ENCODE measurements around the gene KIAA0513.

KIAA0513 gene

GRCh38 chr16:85045641-85046471 is 18.3 kb downstream of the KIAA0513 start:
- Histone ChIP-seq H3K4me2 (ENCODE audit: insufficient read depth, low read length) (no peak overlapping the region), H3K79me2 (ENCODE audit: insufficient read depth, low read length) (no peaks in the 10 kb centered on the region), H3K9me3 (ENCODE audit: insufficient read depth, low read length, severe bottlenecking) (no peaks in the 10 kb centered on the region), H4K20me1 (ENCODE audit: insufficient read depth, low read length) (no peaks in the 10 kb centered on the region; the same call in none of the 2 replicates), H3K9ac (ENCODE audit: low read depth, low read length) (no peak overlapping the region), H3K27me3 (ENCODE audit: insufficient read depth, low read length, poor library complexity) (no peaks in the 10 kb centered on the region), H3K36me3 (ENCODE audit: insufficient read depth, low read length) (no peaks in the 10 kb centered on the region), H3K4me1 (ENCODE audit: insufficient read depth, low read length) (no peaks in the 10 kb centered on the region), H2AFZ (ENCODE audit: low read depth, low read length) (no peak overlapping the region), H3K27ac (ENCODE audit: low read length) (no peak overlapping the region), H3K4me3 (ENCODE audit: low read depth in 1 of 2, low read length in 2 of 2) (no peak overlapping the region)
- no peak for ATAC-seq (ENCODE audit: insufficient read depth, low read depth)
- DNase-seq, result no peak
- TF ChIP-seq EZH2 (IDR thresholded peaks at IDR 0.05; ENCODE audit: borderline replicate concordance, low read depth, low read length, severe bottlenecking), result no peak
- no peak for TF ChIP-seq CTCF (IDR thresholded peaks at IDR 0.05; ENCODE audit: borderline replicate concordance, extremely low read depth, low read length, poor library complexity, severe bottlenecking)

DNA sequence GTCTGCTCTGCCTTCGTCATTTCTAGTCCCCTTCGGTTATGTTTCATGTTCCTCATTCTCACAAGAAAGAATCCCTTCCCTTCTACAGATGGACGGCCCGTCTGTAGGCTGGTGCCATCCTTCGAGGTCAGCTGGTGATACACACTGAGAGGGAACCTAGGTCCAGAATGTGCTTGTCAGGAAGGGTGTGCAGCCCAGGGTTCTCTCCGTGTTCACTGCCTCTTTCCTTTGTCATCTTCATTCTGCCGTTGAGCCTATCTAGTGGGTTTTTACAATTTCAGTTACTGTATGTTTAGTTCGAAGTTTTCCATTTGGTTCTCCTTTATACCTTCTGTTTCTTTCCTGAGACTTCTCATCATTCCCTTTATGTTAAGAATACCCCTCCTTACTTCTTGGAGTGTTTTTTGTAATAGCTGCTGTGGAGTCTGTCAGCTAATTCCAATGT is 18.9 kb downstream of the KIAA0513 start:
- no peak for TF ChIP-seq EZH2 (IDR thresholded peaks at IDR 0.05; ENCODE audit: borderline replicate concordance, low read depth, low read length, severe bottlenecking)
- no peak for TF ChIP-seq CTCF (IDR thresholded peaks at IDR 0.05; ENCODE audit: borderline replicate concordance, extremely low read depth, low read length, poor library complexity, severe bottlenecking)
- no peak overlapping the region for H3K4me3 ChIP-seq (ENCODE audit: low read depth in 1 of 2, low read length in 2 of 2)
- DNase-seq (no peak), ATAC-seq (ENCODE audit: insufficient read depth, low read depth) (no peak)
- no peak overlapping the region for H2AFZ ChIP-seq (ENCODE audit: low read depth, low read length)
- no peaks in the 10 kb centered on the region for H3K36me3 ChIP-seq (ENCODE audit: insufficient read depth, low read length)
- no peaks in the 10 kb centered on the region for H3K79me2 ChIP-seq (ENCODE audit: insufficient read depth, low read length)
- no peak overlapping the region for H3K9ac ChIP-seq (ENCODE audit: low read depth, low read length)
- no peaks in the 10 kb centered on the region for H3K4me1 ChIP-seq (ENCODE audit: insufficient read depth, low read length)
- no peaks in the 10 kb centered on the region for H3K27me3 ChIP-seq (ENCODE audit: insufficient read depth, low read length, poor library complexity)
- no peak overlapping the region for H3K4me2 ChIP-seq (ENCODE audit: insufficient read depth, low read length)
- H4K20me1 ChIP-seq (ENCODE audit: insufficient read depth, low read length), result no peaks in the 10 kb centered on the region; the same call in none of the 2 replicates
- H3K9me3 ChIP-seq (ENCODE audit: insufficient read depth, low read length, severe bottlenecking), result no peaks in the 10 kb centered on the region
- H3K27ac ChIP-seq (ENCODE audit: low read length), result no peak overlapping the region

DNA sequence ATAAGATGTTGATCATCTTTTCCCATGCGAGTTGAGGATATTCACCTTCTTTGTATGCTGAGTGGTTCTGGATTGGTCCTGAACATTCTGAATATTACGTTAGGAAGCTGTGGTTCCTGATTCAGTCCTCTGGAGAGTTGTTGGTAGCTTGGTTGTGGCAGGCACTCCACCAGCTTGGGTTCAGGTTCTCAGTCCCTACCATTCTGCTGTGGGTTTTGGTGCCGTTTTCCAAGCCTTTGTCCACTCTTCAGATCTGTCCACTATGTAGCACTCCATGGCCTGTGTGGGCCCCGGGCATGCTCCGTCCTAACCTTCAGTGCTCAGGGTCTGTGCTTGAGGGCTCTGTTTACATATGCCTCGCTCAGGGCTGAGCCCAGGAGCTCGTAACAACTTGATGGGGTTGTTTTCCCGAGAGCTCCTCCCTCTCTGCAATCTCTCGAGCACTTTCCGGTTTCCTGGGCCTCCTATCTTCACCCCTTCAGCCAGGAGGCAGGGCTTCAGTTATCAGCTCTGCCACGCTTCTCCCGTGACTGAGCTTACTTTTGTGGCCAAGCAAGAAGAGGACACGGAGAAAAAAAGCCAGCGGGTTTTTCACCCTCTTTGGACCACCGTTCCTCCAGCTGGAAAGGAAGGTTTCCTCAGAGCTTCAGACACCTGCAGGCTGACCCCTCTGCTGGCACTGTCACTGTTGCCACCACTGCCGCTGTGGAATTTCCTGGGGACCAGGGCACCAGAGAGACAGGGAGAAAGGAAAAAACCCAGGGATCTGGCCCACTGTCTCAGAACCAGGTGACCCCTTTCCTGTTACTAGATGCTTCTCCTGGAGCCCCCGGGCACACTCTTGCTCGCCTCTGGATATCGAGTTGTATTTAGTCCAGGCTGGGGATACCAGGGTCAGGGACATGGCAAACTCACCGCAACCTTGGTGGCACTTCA is 19.6 kb downstream of the KIAA0513 start:
- H3K4me3 ChIP-seq (ENCODE audit: low read depth in 1 of 2, low read length in 2 of 2), result no peak overlapping the region
- no peak overlapping the region for H3K4me2 ChIP-seq (ENCODE audit: insufficient read depth, low read length)
- H3K36me3 ChIP-seq (ENCODE audit: insufficient read depth, low read length), result no peaks in the 10 kb centered on the region
- H4K20me1 ChIP-seq (ENCODE audit: insufficient read depth, low read length), result no peaks in the 10 kb centered on the region; the same call in none of the 2 replicates
- ATAC-seq (ENCODE audit: insufficient read depth, low read depth) (no peak), DNase-seq (no peak)
- no peak overlapping the region for H2AFZ ChIP-seq (ENCODE audit: low read depth, low read length)
- no peaks in the 10 kb centered on the region for H3K4me1 ChIP-seq (ENCODE audit: insufficient read depth, low read length)
- no peak for TF ChIP-seq EZH2 (IDR thresholded peaks at IDR 0.05; ENCODE audit: borderline replicate concordance, low read depth, low read length, severe bottlenecking)
- no peak for TF ChIP-seq CTCF (IDR thresholded peaks at IDR 0.05; ENCODE audit: borderline replicate concordance, extremely low read depth, low read length, poor library complexity, severe bottlenecking)
- H3K79me2 ChIP-seq (ENCODE audit: insufficient read depth, low read length), result no peaks in the 10 kb centered on the region
- no peaks in the 10 kb centered on the region for H3K27me3 ChIP-seq (ENCODE audit: insufficient read depth, low read length, poor library complexity)
- H3K9me3 ChIP-seq (ENCODE audit: insufficient read depth, low read length, severe bottlenecking), result no peaks in the 10 kb centered on the region
- no peak overlapping the region for H3K9ac ChIP-seq (ENCODE audit: low read depth, low read length)
- no peak overlapping the region for H3K27ac ChIP-seq (ENCODE audit: low read length)

All from DND-41 (cell line).